Breast epithelium (tissue), 4 donors: ENCODE measurements around the gene SRGAP3. TPM values are rescaled to one million over a fixed set of nuclear protein-coding genes. Genes with fewer than 3 reads are reported as not detected.

Source experiments
- DNase-seq, 2 donors: peaks; one replicate each; pipeline ENCODE4 v3.0.0-alpha.2; 2019; ENCODE audit warnings: low spot score in 2 of 2
- H3K27ac ChIP-seq, 2 donors: fragments of 200-600 bp; sonication (generic) in 1 of 2; one replicate each; pipeline ENCODE4 v1.5.1; 2016 to 2019; ENCODE audit warnings: mild to moderate bottlenecking in 1 of 2
- H3K27me3 ChIP-seq, 2 donors: fragments of 200-600 bp; sonication (generic) in 1 of 2; one replicate each; pipeline versions ENCODE4 v1.5.1 to v1.6.0; 2017 to 2019; ENCODE audit warnings: control low read depth in 1 of 2, mild to moderate bottlenecking in 1 of 2
- H3K36me3 ChIP-seq: fragments of 200-600 bp; one replicate; pipeline ENCODE4 v1.5.1; 2019
- H3K4me1 ChIP-seq, 2 donors: fragments of 200-600 bp; sonication (generic); one replicate each; pipeline ENCODE4 v1.5.1; 2016 to 2019; ENCODE audit warnings: control low read depth in 1 of 2
- H3K4me3 ChIP-seq, 3 donors: fragments of 200-600 bp; sonication (generic); 1 replicate in 2 of 3; 2 replicates in 1 of 3; pipeline ENCODE4 v1.5.1; 2016 to 2019; ENCODE audit warnings: mild to moderate bottlenecking in 3 of 3, moderate library complexity in 2 of 3
- H3K9me3 ChIP-seq, 2 donors: fragments of 200-600 bp; sonication (generic) in 1 of 2; one replicate each; pipeline ENCODE4 v1.5.1; 2016 to 2019; ENCODE audit warnings: control low read depth in 1 of 2
- POLR2A ChIP-seq: fragments of 450-650 bp; IDR thresholded peaks from one replicate; pipeline ENCODE4 v1.6.1; 2016; ENCODE audit warnings: antibody characterized with exemption, mild to moderate bottlenecking, moderate library complexity
- POLR2AphosphoS5 ChIP-seq, 3 donors: sonication (generic); formaldehyde crosslinking; IDR thresholded peaks; one replicate each; pipeline ENCODE4 v1.6.1; 2017; ENCODE audit warnings: antibody characterized with exemption in 3 of 3
- intact Hi-C: fragments of 100-400 bp; cut with DNase I; formaldehyde crosslinking; loops from one replicate; pipeline ENCODE4 v1.15.1; 2023; ENCODE audit warnings: low total_unique reads
- total RNA-seq, 3 donors: library from RNA; depleted of rRNA; stranded (reverse); fragments of >200 nt; gene quantifications; one replicate each; pipeline ENCODE4 v1.1.0, GENCODE V29; 2016
- TF ChIP-seq, protein P1 (sequence below), 3 donors: fragments of 450-650 bp; IDR thresholded peaks; one replicate each; pipeline ENCODE4 v1.5.1; 2016 to 2017; ENCODE audit warnings: antibody characterized with exemption in 3 of 3, mild to moderate bottlenecking in 3 of 3, moderate library complexity in 3 of 3

The SRGAP3 gene
- total RNA-seq, 3 donors from 2014 or later = 13.6 to 21.5 (median 19.0) TPM

DNA sequence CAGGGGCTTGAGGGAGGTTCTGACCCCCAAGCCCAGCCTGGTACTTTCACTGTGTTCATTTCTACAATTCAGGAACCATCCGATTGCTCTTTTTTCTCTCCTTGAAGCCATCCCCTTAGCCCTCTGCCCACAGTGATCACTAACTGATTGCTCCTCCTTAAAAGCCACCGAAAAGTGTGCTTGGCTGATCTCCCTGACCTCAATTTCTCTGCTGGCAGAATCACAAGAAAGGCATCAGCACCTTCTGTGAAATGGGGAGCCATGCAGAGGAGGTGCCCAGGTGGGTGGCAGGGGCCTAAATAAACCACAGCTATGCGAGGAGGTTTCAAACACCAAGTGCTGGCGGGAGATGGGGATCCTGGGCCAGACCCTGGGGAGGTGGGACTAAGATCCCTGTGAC is 56.2 kb downstream of the SRGAP3 start:
- DNase-seq = no peak

DNA sequence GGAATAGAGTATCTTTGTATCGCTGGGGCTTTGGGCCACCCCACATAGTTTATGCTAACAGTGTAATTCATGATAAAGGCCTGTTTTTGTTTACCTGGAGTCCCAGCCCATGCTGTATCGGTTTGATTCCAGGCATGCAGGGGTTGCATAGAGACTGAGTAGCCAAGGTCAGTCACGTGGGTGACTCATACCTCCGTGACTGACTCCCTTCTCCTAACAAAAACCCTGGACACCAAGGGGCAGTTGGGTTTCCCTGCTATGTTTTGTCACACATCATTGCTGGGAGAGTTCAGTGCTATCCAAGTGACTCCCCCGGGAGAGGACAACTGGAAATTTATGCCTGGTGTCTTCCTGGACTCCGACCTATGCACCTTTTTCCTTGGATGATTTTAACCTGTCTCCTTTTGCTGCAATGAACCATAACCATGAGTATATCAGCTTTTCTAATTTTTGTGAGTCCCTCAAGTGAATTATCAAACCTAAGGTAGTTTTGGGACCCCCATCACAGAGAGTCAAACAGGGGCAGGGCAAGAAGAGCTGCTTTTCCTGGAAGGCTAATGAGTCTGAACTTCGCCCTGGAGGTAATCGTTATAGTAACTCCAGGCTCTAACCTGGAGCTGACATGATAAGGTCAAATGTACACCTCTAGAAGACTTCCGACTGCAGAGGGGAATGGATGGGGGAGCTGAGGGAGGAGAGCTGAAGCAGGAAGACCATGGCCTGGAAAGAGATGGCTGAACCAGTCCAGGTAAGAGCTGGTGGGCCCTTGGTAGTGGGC is 57.0 kb downstream of the SRGAP3 start:
- Histone ChIP-seq H3K4me1 (no peaks in the 10 kb centered on the region), H3K9me3 (no peaks in the 10 kb centered on the region), H3K27ac (no peak overlapping the region), H3K4me3 (no peak overlapping the region), H3K27me3 (no peaks in the 10 kb centered on the region), H3K36me3 (no peaks in the 10 kb centered on the region)
- intact Hi-C loops = no loop called here
- TF ChIP-seq POLR2A (no peak), POLR2AphosphoS5 (IDR thresholded peaks at IDR 0.05) (no peak)
- TF ChIP-seq, protein P1, sequence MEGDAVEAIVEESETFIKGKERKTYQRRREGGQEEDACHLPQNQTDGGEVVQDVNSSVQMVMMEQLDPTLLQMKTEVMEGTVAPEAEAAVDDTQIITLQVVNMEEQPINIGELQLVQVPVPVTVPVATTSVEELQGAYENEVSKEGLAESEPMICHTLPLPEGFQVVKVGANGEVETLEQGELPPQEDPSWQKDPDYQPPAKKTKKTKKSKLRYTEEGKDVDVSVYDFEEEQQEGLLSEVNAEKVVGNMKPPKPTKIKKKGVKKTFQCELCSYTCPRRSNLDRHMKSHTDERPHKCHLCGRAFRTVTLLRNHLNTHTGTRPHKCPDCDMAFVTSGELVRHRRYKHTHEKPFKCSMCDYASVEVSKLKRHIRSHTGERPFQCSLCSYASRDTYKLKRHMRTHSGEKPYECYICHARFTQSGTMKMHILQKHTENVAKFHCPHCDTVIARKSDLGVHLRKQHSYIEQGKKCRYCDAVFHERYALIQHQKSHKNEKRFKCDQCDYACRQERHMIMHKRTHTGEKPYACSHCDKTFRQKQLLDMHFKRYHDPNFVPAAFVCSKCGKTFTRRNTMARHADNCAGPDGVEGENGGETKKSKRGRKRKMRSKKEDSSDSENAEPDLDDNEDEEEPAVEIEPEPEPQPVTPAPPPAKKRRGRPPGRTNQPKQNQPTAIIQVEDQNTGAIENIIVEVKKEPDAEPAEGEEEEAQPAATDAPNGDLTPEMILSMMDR (IDR thresholded peaks at IDR 0.05) = no peak
- DNase-seq = no peak

More for the DNA sequence above, 56.2 kb downstream of the SRGAP3 start:
- H3K36me3 ChIP-seq = no peaks in the 10 kb centered on the region
- H3K27me3 ChIP-seq = no peaks in the 10 kb centered on the region
- intact Hi-C loops = no loop called here
- no peak for TF ChIP-seq POLR2A
- TF ChIP-seq, protein P1 (IDR thresholded peaks at IDR 0.05) = no peak
- TF ChIP-seq POLR2AphosphoS5 (IDR thresholded peaks at IDR 0.05) = no peak
- no peaks in the 10 kb centered on the region for H3K4me1 ChIP-seq
- H3K9me3 ChIP-seq = no peaks in the 10 kb centered on the region
- no peak overlapping the region for H3K27ac ChIP-seq
- H3K4me3 ChIP-seq = no peak overlapping the region

DNA sequence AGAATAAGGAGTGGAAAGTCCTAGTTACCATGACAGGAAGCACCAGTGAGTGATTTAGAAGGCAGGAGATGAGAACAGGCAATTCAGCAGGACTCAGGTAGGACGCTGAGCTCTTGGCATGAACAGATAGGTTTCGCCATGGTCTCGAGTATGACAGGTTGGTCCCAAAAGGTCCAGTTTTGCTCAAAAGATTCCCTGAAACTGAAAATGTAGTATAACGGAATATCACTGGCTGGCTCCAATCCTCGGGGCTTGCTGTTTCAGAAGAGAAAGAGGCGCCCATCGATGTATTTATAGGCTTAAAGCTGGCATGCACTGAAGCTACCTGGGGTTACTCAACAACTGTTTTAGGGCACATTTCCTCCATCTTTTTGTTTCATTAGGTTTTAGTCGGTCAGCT is 59.2 kb downstream of the SRGAP3 start:
- TF ChIP-seq POLR2A (no peak), POLR2AphosphoS5 (IDR thresholded peaks at IDR 0.05) (no peak)
- TF ChIP-seq, protein P1 (IDR thresholded peaks at IDR 0.05) = no peak

DNA sequence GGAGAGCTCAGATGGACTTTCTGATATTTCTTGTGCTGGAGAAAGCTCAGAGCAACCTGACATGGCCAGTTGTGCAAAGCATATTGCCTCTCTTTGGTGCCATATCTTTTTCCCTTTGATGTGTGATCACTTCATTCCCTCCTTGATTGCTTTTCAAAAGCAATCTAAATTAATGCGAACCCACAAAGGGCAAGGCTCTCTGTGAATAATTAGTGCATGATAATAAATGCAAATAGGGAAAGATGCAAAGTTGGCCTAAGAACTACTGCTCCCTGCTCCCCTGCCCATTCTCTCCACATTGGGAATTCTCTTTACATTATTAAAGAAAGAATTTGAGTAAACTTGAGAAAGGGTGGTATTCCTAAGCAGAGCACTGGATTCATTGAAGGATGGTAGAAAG is 60.9 kb downstream of the SRGAP3 start:
- intact Hi-C loops = no loop called here

More for the DNA sequence above, 59.2 kb downstream of the SRGAP3 start:
- H3K27ac ChIP-seq = no peak overlapping the region
- no peak overlapping the region for H3K4me3 ChIP-seq
- no peaks in the 10 kb centered on the region for H3K36me3 ChIP-seq
- intact Hi-C loops = no loop called here
- no peak for DNase-seq
- H3K9me3 ChIP-seq = no peaks in the 10 kb centered on the region
- no peaks in the 10 kb centered on the region for H3K4me1 ChIP-seq
- H3K27me3 ChIP-seq = no peaks in the 10 kb centered on the region

DNA sequence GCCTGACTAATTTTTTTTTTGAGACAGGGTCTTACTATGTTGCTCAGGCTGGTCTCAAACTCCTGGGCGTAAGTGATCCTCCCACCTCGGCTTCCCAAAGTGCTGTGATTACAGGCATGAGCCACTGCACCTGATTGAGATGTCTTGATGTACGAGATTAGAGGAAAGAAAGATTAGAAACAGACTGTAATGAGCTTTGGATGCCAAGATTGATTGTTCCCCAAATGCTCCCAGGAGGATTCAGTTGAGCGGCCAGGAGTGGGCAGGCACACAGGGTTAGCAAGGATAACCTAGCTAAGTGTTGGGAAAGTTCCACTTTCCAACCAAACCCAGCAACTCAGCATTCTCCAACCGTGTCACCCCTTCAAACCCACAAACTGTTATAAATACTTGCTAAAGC is 63.7 kb downstream of the SRGAP3 start:
- intact Hi-C loops = no loop called here
- TF ChIP-seq, protein P1 (IDR thresholded peaks at IDR 0.05) = no peak
- no peak for TF ChIP-seq POLR2A
- TF ChIP-seq POLR2AphosphoS5 (IDR thresholded peaks at IDR 0.05) = no peak
- DNase-seq = no peak
- Histone ChIP-seq H3K27me3 (no peaks in the 10 kb centered on the region), H3K9me3 (no peaks in the 10 kb centered on the region), H3K4me1 (no peaks in the 10 kb centered on the region), H3K36me3 (no peaks in the 10 kb centered on the region), H3K4me3 (no peak overlapping the region), H3K27ac (no peak overlapping the region)

More for the DNA sequence above, 60.9 kb downstream of the SRGAP3 start:
- H3K9me3 ChIP-seq = no peaks in the 10 kb centered on the region
- no peak for DNase-seq
- H3K36me3 ChIP-seq = no peaks in the 10 kb centered on the region
- H3K27me3 ChIP-seq = no peaks in the 10 kb centered on the region
- no peak overlapping the region for H3K4me3 ChIP-seq
- no peak overlapping the region for H3K27ac ChIP-seq
- TF ChIP-seq POLR2AphosphoS5 (IDR thresholded peaks at IDR 0.05) (no peak), POLR2A (no peak)
- TF ChIP-seq, protein P1 (IDR thresholded peaks at IDR 0.05) = no peak
- H3K4me1 ChIP-seq = no peaks in the 10 kb centered on the region
